HG02870 (cell line): ENCODE results near the gene CHRND.

Experiments used
- ATAC-seq: cut with Tn5 transposase; IDR thresholded peaks from one replicate; pipeline ENCODE4 v1.9.1; 2021; ENCODE audit warnings: mild to moderate bottlenecking, moderate library complexity; ENCODE audit not compliant: unreplicated experiment

CHRND gene

DNA sequence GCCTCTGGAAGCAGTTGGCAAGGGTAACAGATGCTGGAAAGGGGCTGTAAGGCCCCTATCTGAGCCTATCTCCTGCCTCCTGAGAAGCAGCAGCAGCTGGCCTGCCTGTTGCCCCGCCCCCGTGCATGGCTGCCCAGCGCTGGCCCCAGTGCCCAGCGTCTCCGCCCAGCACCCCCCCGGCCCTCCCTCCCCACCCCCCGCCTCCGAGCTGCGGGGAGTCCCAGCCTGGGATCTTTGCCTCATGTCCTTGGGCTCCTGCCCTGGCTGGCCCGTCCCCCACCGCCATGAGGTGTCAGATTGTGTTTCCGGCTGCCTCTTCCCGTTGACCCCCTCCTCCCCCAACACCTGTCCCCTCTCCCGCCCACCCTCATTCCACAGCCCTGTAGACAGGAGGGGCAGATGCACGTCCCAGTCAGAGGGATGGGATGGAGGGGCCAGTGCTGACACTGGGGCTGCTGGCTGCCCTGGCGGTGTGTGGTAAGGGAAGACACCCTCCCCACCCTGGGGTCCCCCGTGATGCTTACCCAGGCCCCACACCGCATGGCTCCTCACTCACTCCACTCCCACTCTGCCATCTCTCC lies at the start of gene CHRND:
Gene CHRND (plus strand): TSS at position 370 of the 581 bp plus-strand sequence. CDS start 56 bp downstream, at position 426.
- ATAC-seq, result no peak

- no peak for ATAC-seq
These were observed 49.2 kb upstream of the CHRND start for GRCh38 chr2:232476791-232477190.

DNA sequence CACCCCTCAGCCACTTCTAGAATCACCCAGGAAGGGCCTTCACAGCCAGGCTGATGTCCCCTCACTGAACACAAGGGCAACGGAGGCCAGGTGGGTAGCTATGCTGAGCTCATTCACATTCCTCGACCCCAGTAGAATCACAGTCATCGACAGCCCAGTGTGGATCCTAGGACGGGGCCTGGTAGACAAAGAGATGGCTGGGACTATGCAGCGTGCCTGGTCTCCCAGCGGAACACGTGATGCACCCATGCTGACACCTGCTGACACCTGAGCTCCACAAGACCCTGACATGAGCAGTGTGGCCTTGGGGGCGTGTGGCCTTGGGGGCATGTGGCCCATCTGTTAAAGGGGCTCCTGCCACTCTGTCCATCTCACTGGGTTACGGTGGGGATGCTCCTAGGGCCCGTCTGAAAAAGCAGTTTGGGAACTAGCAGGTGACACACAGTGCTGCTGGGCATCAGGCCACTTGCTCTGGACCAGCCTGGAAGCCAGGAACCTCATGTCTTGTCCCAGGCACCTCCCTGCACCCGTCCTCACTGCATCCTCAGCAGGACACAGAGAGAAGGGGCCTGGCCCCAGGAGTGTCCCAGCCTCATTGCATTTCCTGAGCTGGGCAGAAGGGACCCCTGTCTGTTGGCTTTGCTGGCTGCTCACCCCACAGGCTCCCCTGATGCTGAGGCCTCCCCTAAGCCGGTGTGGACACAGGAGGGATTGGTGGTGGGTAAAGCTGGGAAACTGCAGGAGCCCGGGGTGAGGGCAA lies 48.0 kb upstream of the CHRND start:
- ATAC-seq, result no peak

DNA sequence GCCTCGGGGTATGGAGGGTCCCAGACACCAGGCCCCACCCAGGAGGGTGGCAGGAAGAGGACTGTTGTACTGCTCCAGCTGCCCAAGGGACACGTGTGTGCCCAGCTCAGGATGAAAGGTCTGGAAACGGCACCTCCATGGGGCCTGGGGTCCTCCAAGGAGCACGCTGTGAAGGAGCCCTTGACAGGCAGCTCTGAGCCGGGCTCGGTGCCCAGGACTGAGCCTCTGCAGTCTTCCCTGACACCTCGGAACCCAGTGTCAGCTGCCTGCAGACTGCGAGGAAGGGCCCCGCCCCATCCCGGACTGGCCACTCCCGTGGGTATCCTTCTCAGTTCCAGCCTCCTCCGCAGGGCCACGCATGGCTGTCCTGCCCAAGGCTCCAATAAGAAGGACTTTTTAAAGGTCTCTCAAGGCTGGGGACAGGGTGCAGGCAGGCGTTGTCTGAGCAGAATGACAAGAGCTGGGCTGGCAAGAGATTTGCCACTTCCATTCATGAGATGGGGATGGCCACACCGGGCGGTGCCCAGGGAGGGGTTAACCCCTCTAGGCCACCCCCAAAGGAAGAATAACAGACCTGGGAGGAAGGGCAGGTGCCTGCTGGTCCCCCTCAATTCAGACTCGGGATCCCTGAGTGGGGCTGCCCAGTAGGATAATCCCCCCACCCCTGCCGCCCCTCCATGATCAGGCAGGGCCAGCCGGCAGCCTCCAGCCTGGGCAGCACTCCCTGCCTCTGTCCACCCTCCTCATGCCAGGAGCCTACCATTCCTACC lies 47.2 kb upstream of the CHRND start:
- ATAC-seq, result no peak

GRCh38 chr2:232479341-232480200 lies 46.4 kb upstream of the CHRND start:
- ATAC-seq, result no peak

DNA sequence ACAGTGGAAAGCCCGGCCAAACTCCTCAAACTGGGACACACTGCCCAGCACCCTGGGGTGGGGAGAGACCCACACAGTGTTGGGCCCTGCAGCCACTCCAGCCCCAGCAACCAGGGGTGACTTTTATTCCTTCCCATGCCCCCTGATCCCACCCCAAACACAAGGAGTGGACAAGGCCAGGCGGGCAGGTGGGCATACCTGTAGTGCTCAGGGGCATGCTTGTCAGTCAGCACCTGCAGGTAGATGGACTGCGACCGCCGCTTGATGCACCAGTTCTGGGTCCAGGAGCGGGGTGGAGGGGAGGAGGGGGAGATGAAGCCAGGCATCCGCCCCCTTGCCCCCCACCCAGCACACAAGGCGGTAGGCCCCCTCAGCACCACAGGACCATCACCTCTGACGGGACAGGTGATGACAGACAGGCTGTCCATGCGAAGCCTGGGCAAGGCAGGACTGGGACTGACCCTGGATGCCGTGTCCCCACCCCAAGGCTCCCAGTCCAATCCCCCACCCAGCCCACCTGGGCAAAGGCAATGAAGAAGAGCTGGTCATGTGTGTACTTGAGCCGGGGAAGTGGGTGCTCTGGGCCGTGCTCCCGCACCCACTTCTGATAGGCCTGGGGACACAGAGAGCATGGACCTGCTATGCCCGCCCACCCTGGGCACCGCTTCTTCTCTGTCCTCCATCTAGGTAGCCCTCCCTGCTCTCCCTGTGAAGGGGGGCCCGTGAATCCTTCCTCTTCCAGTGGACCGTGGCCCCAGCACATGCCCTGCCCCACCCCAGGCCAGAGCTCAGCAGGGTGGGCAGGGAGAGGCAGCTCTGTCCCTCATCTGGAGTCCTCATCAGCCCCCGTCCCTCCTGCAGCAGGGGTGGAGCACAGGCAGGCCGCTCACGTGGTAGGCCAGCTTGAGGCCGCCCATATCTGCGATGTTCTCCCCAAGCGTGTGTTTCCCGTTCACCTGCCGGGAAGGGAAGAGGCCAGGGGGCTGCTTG lies 45.5 kb upstream of the CHRND start:
- ATAC-seq, result no peak

DNA sequence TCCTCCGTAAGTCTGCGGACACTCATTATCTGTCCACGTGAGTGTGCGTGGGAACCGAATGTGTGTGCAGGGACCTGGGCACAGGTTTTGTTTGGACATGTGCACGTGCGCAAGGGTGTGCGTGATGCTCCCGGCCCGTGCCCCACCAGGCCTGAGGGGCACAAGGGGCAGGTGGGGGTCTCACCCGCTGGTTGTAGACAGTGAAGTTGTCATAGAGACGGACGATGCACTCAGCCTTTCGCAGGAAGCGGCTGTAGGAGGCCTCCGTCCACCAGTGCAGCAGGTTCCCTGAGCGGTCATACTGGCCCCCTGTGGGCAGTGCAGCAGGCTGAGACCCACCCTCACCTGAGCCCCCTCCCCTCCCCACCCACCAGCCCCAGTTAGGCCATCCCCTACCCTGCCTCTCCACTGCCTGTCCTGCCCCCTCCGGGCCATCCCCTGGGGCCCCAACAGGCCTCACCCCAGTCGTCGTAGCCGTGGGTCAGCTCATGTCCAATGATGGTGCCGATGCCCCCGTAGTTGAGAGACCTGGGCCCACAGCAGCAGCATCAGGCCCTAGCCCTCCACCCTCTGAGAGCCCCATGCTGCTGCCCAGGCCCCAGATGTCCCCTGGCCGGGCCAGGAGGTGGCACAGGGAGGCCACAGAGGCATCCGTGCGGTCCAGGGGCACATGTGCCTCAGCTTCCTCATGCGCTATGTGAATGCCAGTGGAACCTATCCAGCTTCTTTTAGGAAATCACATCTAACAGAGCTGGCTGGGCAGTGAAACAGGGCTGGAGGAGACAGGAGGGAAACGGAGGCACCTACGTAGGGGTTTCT lies 44.4 kb upstream of the CHRND start:
- no peak for ATAC-seq

GRCh38 chr2:232482301-232483238 lies 43.4 kb upstream of the CHRND start:
- no peak for ATAC-seq

DNA sequence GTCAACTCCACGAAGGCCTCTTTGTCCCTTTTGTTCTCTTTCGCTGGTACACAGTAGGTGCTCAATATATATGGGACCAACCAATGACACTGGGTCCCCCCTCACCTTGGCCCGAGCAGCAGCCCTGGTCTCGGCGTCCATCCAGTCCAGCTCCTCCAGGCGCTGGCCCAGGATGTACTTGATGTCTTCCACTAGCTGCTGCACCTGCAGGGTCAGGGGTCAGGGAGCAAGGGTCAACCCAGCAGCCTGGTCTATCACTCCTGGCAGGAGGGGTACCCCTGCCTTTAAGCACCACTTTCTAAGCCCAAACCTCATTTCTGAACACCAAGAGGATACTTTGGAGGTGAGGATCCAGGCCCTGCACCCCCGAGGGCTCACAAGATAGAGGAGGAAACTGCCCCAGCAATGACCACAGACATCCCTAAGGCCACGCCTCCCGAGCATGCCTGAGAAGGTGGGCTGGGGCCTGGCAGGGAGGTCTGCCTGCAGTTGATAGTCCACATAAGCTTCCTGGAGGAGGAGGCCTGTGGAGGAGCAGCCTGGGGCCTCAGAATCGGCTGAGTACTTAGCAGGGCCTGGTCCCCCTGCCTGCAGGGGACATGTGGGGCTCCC lies 42.5 kb upstream of the CHRND start:
- no peak for ATAC-seq

DNA sequence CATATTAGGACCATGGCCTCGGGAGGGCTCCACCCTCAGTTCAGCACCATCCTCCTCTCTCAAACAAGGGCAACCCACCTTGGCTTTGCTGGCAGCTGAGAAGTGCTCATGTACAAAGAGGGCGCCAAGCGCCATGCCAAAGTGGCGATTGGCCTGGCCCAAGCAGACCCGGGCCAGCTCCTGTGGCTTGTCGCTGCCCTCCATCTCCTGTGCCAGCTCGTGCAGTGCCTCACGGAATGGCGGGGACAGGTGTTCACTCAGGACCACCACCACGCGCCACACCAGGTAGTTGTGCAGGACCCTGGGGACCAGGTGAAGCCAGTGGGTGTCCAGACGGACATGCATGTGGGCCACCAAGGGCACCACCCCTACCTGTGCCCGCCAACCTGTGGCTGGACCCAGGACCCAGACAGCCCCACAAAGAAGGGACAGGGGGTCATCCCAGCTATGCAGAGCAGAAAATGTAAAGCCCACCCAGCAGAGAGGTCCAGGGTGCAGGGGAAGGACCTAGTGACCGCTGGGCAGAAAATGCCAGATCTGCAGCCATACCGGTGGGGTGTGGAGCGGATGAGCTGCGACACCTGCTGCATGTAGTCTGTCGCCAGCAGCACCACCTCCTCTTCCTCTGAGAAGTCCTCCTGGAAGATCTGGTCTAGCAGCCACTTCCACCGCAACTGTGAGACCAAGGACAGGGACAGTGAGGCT lies 41.9 kb upstream of the CHRND start:
- ATAC-seq, result no peak

- no peak for ATAC-seq
These were observed 41.2 kb upstream of the CHRND start for GRCh38 chr2:232484628-232485347.

DNA sequence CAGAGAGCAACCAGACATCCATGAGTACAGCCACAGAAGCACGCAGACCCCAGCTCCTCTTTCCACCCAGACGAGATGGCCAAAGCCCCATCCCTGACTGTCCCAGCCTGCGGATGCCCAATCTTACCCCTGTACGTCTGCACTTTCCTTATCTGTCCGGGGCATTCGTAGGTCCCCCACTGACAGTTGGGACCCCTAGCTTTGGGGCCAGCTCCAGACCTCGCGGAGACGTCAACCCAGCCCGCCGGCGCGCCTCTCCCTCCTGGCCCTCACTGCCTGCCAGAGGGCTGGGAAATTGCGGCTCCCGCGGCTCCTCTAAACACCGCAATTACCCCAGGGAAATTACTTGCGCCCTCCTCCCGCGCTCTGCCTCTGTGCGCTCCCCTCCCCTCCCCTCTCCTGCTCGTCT lies 40.6 kb upstream of the CHRND start:
- ATAC-seq, result no peak

- ATAC-seq, result no peak
These were observed 40.0 kb upstream of the CHRND start for GRCh38 chr2:232485757-232486557.

GRCh38 chr2:232486558-232487384 lies 39.2 kb upstream of the CHRND start:
- no peak for ATAC-seq
